Uterus (tissue), 4 donors: ENCODE results near the gene ALKBH7. TPM values are rescaled to one million over a fixed set of nuclear protein-coding genes. Genes with fewer than 3 reads are reported as not detected.
A peak's percentile ranks its signal among the peaks of the same experiment; 100 is the strongest.

Source experiments
- DNase-seq, 2 donors: peaks; one replicate each; pipeline ENCODE4 v3.0.0-alpha.2; 2019 to 2020
- H3K27ac ChIP-seq, 2 donors: fragments of 200-600 bp; sonication (generic); 1 replicate in 1 of 2; 2 replicates in 1 of 2; pipeline ENCODE4 v1.5.1; 2016 to 2018
- H3K27me3 ChIP-seq, 2 donors: fragments of 200-600 bp; sonication (generic); one replicate each; pipeline ENCODE4 v1.5.1; 2018 to 2019; ENCODE audit warnings: control low read depth in 1 of 2
- H3K36me3 ChIP-seq, 2 donors: fragments of 200-600 bp; sonication (generic); one replicate each; pipeline ENCODE4 v1.5.1; 2019; ENCODE audit warnings: control low read depth in 1 of 2
- H3K4me1 ChIP-seq, 2 donors: fragments of 200-600 bp; sonication (generic); one replicate each; pipeline ENCODE4 v1.5.1; 2018 to 2019; ENCODE audit warnings: control low read depth in 1 of 2
- H3K4me3 ChIP-seq, 2 donors: fragments of 200-600 bp; sonication (generic); 1 replicate in 1 of 2; 2 replicates in 1 of 2; pipeline ENCODE4 v1.5.1; 2018 to 2019; ENCODE audit warnings: mild to moderate bottlenecking in 1 of 2
- H3K9me3 ChIP-seq, 2 donors: fragments of 200-600 bp; sonication (generic); one replicate each; pipeline ENCODE4 v1.5.1; 2019; ENCODE audit warnings: control low read depth in 1 of 2
- CTCF ChIP-seq, 4 experiments: fragments of 200-600 bp in 2 of 4; fragments of 450-650 bp in 2 of 4; sonication (generic) in 2 of 4; IDR thresholded peaks; one replicate each; pipeline ENCODE4 v1.5.1; 2016 to 2019; ENCODE audit warnings: antibody characterized with exemption in 4 of 4, mild to moderate bottlenecking in 2 of 4, moderate library complexity in 1 of 4
- POLR2A ChIP-seq, 2 donors: fragments of 450-650 bp; IDR thresholded peaks; one replicate each; pipeline ENCODE4 v1.6.1; 2016; ENCODE audit warnings: antibody characterized with exemption in 2 of 2, mild to moderate bottlenecking in 1 of 2, moderate library complexity in 1 of 2
- intact Hi-C: fragments of 100-400 bp; cut with DNase I; formaldehyde crosslinking; loops from one replicate; pipeline ENCODE4 v1.15.1; 2023; ENCODE audit warnings: low total_unique reads
- microRNA-seq: library from miRNA; unstranded; fragments of <30 nt; microRNA quantifications from one replicate; pipeline ENCODE4, GENCODE V29; 2016; ENCODE audit warnings: borderline microRNAs expressed, borderline replicate concordance
- small RNA-seq: library from RNA; depleted of rRNA; stranded (forward); fragments of <200 nt; gene quantifications from one replicate; pipeline ENCODE3, GENCODE V24; 2016
- total RNA-seq, 4 donors: library from RNA; depleted of rRNA in 3 of 4; stranded (reverse); fragments of >200 nt in 3 of 4; gene quantifications; one replicate each; pipeline versions ENCODE4 v1.1.0 to v1.2.4, GENCODE V29; 2014 to 2023
- donor health status: DM: yes; HTN: yes; CAD: no.

ALKBH7 gene
- total RNA-seq, 4 donors from 2014 or later, result 17.4 to 84.8 (median 42.7) TPM

- Histone ChIP-seq H3K27ac (no peak overlapping the region), H3K4me3 (no peak overlapping the region), H3K27me3 (no peaks in the 10 kb centered on the region), H3K4me1 (peaks cover 5 to 8% of the 10 kb centered on the region in 2 donors), H3K9me3 (no peaks in the 10 kb centered on the region), H3K36me3 (no peaks in the 10 kb centered on the region)
- TF ChIP-seq CTCF (IDR thresholded peaks at IDR 0.05) (no peak), POLR2A (IDR thresholded peaks at IDR 0.05) (no peak)
- DNase-seq, result no peak
- intact Hi-C loops, result no loop called here
These were observed 48.8 kb downstream of the ALKBH7 start for GRCh38 chr19:6421075-6422014.

GRCh38 chr19:6423499-6424194 lies 51.1 kb downstream of the ALKBH7 start:
- no peaks in the 10 kb centered on the region for H3K36me3 ChIP-seq
- peak; percentile 21 to 34 for DNase-seq
- intact Hi-C loops, result no loop called here
- peaks cover 0 to 8% of the 10 kb centered on the region in 2 donors for H3K4me1 ChIP-seq
- H3K27me3 ChIP-seq, result no peaks in the 10 kb centered on the region
- H3K27ac ChIP-seq, result peak overlapping the region; percentile 78 to 87
- peak overlapping the region; percentile 85 to 89 for H3K4me3 ChIP-seq
- H3K9me3 ChIP-seq, result no peaks in the 10 kb centered on the region
- TF ChIP-seq CTCF (IDR thresholded peaks at IDR 0.05), result no peak
- TF ChIP-seq POLR2A (IDR thresholded peaks at IDR 0.05), result no peak

GRCh38 chr19:6424195-6424938 lies 51.8 kb downstream of the ALKBH7 start, which contains the start of gene KHSRP:
TSS of gene KHSRP (minus strand) at chr19:6424811. CDS start at chr19:6424701, 110 bp downstream.
- H3K36me3 ChIP-seq, result no peaks in the 10 kb centered on the region
- DNase-seq, result peak; percentile 22 to 47
- H3K4me3 ChIP-seq, result peak within 1 kb of the TSS; percentile 85 to 89
- no peaks in the 10 kb centered on the region for H3K27me3 ChIP-seq
- intact Hi-C loops, result no loop called here
- peaks cover 0 to 8% of the 10 kb centered on the region in 2 donors for H3K4me1 ChIP-seq
- H3K27ac ChIP-seq, result peak within 1 kb of the TSS; percentile 82 to 90
- no peaks in the 10 kb centered on the region for H3K9me3 ChIP-seq
- TF ChIP-seq CTCF (IDR thresholded peaks at IDR 0.05), result no peak
- TF ChIP-seq POLR2A (IDR thresholded peaks at IDR 0.05), result peak; percentile 77 to 91

Small RNA genes lying within 50 kb of the gene (microRNA-seq; reads per million reads assigned to microRNA genes)
- gene MIR3940, result 2.0 reads per million
- not detected for gene MIR6790
- not detected for gene MIR6885

Small RNA genes lying within 50 kb of the gene (small RNA-seq; reads per million reads assigned to genes)
- gene MIR6790, result not detected
- gene MIR6885, result not detected

Other genes with a start within 250 kb of the ALKBH7 start
- not detected for gene ACSBG2, start 237.1 kb upstream of the ALKBH7 start, total RNA-seq
- gene MLLT1, start 92.8 kb upstream of the ALKBH7 start, total RNA-seq, result 100 to 1,000 TPM in 1 of 4 donors, 10 to 100 TPM in 2, 1 to 10 TPM in 1; 5.9 to 103 (median 13.3) TPM
- gene ACER1, start 39.2 kb upstream of the ALKBH7 start, total RNA-seq, result under 1 TPM in 1 of 4 donors, not detected in 3; 0.61 TPM
- 10 to 100 TPM; 23.9 to 99.7 (median 52.1) TPM for gene CLPP, start 11.3 kb upstream of the ALKBH7 start, total RNA-seq
- 1 to 10 TPM in 2 of 4 donors, under 1 TPM in 1, not detected in 1; 0.26 to 2.2 (median 1.8) TPM for gene PSPN, start 3.1 kb downstream of the ALKBH7 start, total RNA-seq
- gene GTF2F1, start 20.4 kb downstream of the ALKBH7 start, total RNA-seq, result 10 to 100 TPM; 38.2 to 82.2 (median 61.8) TPM
- 100 to 1,000 TPM in 2 of 4 donors, 10 to 100 TPM in 2; 23.5 to 259 (median 66.5) TPM for gene KHSRP, start 52.0 kb downstream of the ALKBH7 start, total RNA-seq
- gene SLC25A41, start 61.0 kb downstream of the ALKBH7 start, total RNA-seq, result under 1 TPM in 1 of 4 donors, not detected in 3; 0.52 TPM
- 10 to 100 TPM; 13.8 to 69.1 (median 36.5) TPM for gene SLC25A23, start 87.0 kb downstream of the ALKBH7 start, total RNA-seq
- gene CRB3, start 91.5 kb downstream of the ALKBH7 start, total RNA-seq, result 10 to 100 TPM in 1 of 4 donors, not detected in 3; 10.2 TPM
- 1 to 10 TPM in 2 of 4 donors, not detected in 2; 1.4 to 2.1 TPM for gene DENND1C, start 109.0 kb downstream of the ALKBH7 start, total RNA-seq
- 1 to 10 TPM in 2 of 4 donors, not detected in 2; 2.3 to 4.4 TPM for gene TUBB4A, start 129.5 kb downstream of the ALKBH7 start, total RNA-seq
- gene TNFSF9, start 158.2 kb downstream of the ALKBH7 start, total RNA-seq, result under 1 TPM in 1 of 4 donors, not detected in 3; 0.28 TPM
- gene CD70, start 218.4 kb downstream of the ALKBH7 start, total RNA-seq, result 1 to 10 TPM in 1 of 4 donors, not detected in 3; 1.2 TPM